ENCODE data around the gene MYO7A.

The MYO7A gene

GRCh38 chr11:77233011-77233410 is 105.0 kb downstream of the MYO7A start:
- TF ChIP-seq CTCF (IDR thresholded peaks at IDR 0.05; ENCODE audit: insufficient read depth, low read depth, low read length, missing control alignments): no peak
- no peak for DNase-seq (ENCODE audit: low read depth)
- H3K4me3 ChIP-seq (ENCODE audit: low read length): no peak overlapping the region

GRCh38 chr11:77236901-77237300 is 108.9 kb downstream of the MYO7A start:
- TF ChIP-seq CTCF (IDR thresholded peaks at IDR 0.05; ENCODE audit: insufficient read depth, low read depth, low read length, missing control alignments): no peak
- no peak for DNase-seq (ENCODE audit: low read depth)
- no peak overlapping the region for H3K4me3 ChIP-seq (ENCODE audit: low read length)

- H3K4me3 ChIP-seq (ENCODE audit: low read length): no peak overlapping the region
- no peak for TF ChIP-seq CTCF (IDR thresholded peaks at IDR 0.05; ENCODE audit: insufficient read depth, low read depth, low read length, missing control alignments)
- DNase-seq (ENCODE audit: low read depth): peak; percentile 69
Observed at GRCh38 chr11:77244277-77245027, 116.4 kb downstream of the MYO7A start.

- peak; percentile 83 for DNase-seq (ENCODE audit: low read depth)
- TF ChIP-seq CTCF (IDR thresholded peaks at IDR 0.05; ENCODE audit: insufficient read depth, low read depth, low read length, missing control alignments): no peak
- no peak overlapping the region for H3K4me3 ChIP-seq (ENCODE audit: low read length)
Observed at GRCh38 chr11:77249427-77249826, 121.4 kb downstream of the MYO7A start.

GRCh38 chr11:77250881-77251640 is 123.0 kb downstream of the MYO7A start:
- peak; percentile 87 for DNase-seq (ENCODE audit: low read depth)
- no peak overlapping the region for H3K4me3 ChIP-seq (ENCODE audit: low read length)
- no peak for TF ChIP-seq CTCF (IDR thresholded peaks at IDR 0.05; ENCODE audit: insufficient read depth, low read depth, low read length, missing control alignments)

- TF ChIP-seq CTCF (IDR thresholded peaks at IDR 0.05; ENCODE audit: insufficient read depth, low read depth, low read length, missing control alignments): no peak
- DNase-seq (ENCODE audit: low read depth): no peak
- H3K4me3 ChIP-seq (ENCODE audit: low read length): no peak overlapping the region
Observed at GRCh38 chr11:77252555-77253270, 124.7 kb downstream of the MYO7A start.

All from epithelial cell of esophagus (primary cell).